ENCODE measurements around the gene SIGLEC15. TPM values are rescaled to one million over a fixed set of nuclear protein-coding genes. Genes with fewer than 3 reads are reported as not detected.
"Not testable (repeated sequence)": the region's sequence is repeated elsewhere in the genome, so short reads cannot be mapped to it uniquely, and the experiment has no call there.

Gene SIGLEC15
- total and polyA plus RNA-seq, 4 donors = 0.17 to 0.42 (median 0.29) TPM

GRCh38 chr18:45847119-45847518 lies 21.6 kb downstream of the SIGLEC15 start:
- no peaks in the 10 kb centered on the region for H3K27me3 ChIP-seq (ENCODE audit: control insufficient read depth in 4 of 4, insufficient read depth in 4 of 4, low read length in 3 of 4)

GRCh38 chr18:45848643-45849042 lies 23.2 kb downstream of the SIGLEC15 start:
- H3K4me1 ChIP-seq (ENCODE audit: control insufficient read depth in 4 of 4, insufficient read depth in 4 of 4, low read length in 3 of 4) = peaks cover 0 to 16% (median 9%) of the 10 kb centered on the region in 4 donors
- not testable (repeated sequence) for H3K27me3 ChIP-seq (ENCODE audit: control insufficient read depth in 4 of 4, insufficient read depth in 4 of 4, low read length in 3 of 4); DNase-seq (ENCODE audit: low spot score); H3K9me3 ChIP-seq (ENCODE audit: control insufficient read depth in 4 of 4, low read length in 3 of 4); H3K4me3 ChIP-seq (ENCODE audit: low read depth in 1 of 3, low read length in 3 of 3); H3K9ac ChIP-seq (ENCODE audit: low read depth in 1 of 2, low read length in 2 of 2); H3K27ac ChIP-seq (ENCODE audit: low read depth in 1 of 2, low read length in 2 of 2)
- 97% methylated on average over 13 of the region's 13 CpGs for WGBS
- H3K36me3 ChIP-seq (ENCODE audit: control insufficient read depth in 4 of 4, insufficient read depth in 3 of 4, low read depth in 1 of 4, low read length in 3 of 4) = peaks cover 0 to 17% (median 11%) of the 10 kb centered on the region in 4 donors

More at GRCh38 chr18:45847119-45847518, 21.6 kb downstream of the SIGLEC15 start:
- 72% methylated on average over 3 of the region's 3 CpGs for WGBS
- peaks cover 0 to 10% (median 7%) of the 10 kb centered on the region in 4 donors for H3K4me1 ChIP-seq (ENCODE audit: control insufficient read depth in 4 of 4, insufficient read depth in 4 of 4, low read length in 3 of 4)
- H3K36me3 ChIP-seq (ENCODE audit: control insufficient read depth in 4 of 4, insufficient read depth in 3 of 4, low read depth in 1 of 4, low read length in 3 of 4) = peaks cover 0 to 8% (median 6%) of the 10 kb centered on the region in 4 donors
- no peak for DNase-seq (ENCODE audit: low spot score)
- H3K9me3 ChIP-seq (ENCODE audit: control insufficient read depth in 4 of 4, low read length in 3 of 4) = no peaks in the 10 kb centered on the region
- H3K9ac ChIP-seq (ENCODE audit: low read depth in 1 of 2, low read length in 2 of 2) = no peak overlapping the region
- no peak for TF ChIP-seq ATF3 (IDR thresholded peaks at IDR 0.05)
- no peak for TF ChIP-seq REST (IDR thresholded peaks at IDR 0.05)
- TF ChIP-seq ZBTB33 (IDR thresholded peaks at IDR 0.05) = no peak
- TF ChIP-seq RAD21 (IDR thresholded peaks at IDR 0.05) = no peak
- TF ChIP-seq GABPA (IDR thresholded peaks at IDR 0.05 in 1 of 2, conservative IDR thresholded peaks at IDR 0.05 in 1 of 2) = no peak
- TF ChIP-seq SP1 (IDR thresholded peaks at IDR 0.05) = no peak
- H3K4me3 ChIP-seq (ENCODE audit: low read depth in 1 of 3, low read length in 3 of 3) = no peak overlapping the region
- H3K27ac ChIP-seq (ENCODE audit: low read depth in 1 of 2, low read length in 2 of 2) = no peak overlapping the region

- Histone ChIP-seq H3K27ac (ENCODE audit: low read depth in 1 of 2, low read length in 2 of 2) (no peak overlapping the region), H3K36me3 (ENCODE audit: control insufficient read depth in 4 of 4, insufficient read depth in 3 of 4, low read depth in 1 of 4, low read length in 3 of 4) (peaks cover 0 to 19% (median 17%) of the 10 kb centered on the region in 4 donors), H3K4me3 (ENCODE audit: low read depth in 1 of 3, low read length in 3 of 3) (no peak overlapping the region), H3K9me3 (ENCODE audit: control insufficient read depth in 4 of 4, low read length in 3 of 4) (no peaks in the 10 kb centered on the region), H3K9ac (ENCODE audit: low read depth in 1 of 2, low read length in 2 of 2) (no peak overlapping the region), H3K4me1 (ENCODE audit: control insufficient read depth in 4 of 4, insufficient read depth in 4 of 4, low read length in 3 of 4) (peaks cover 0 to 16% (median 9%) of the 10 kb centered on the region in 4 donors), H3K27me3 (ENCODE audit: control insufficient read depth in 4 of 4, insufficient read depth in 4 of 4, low read length in 3 of 4) (no peaks in the 10 kb centered on the region)
- TF ChIP-seq TAF1 (conservative IDR thresholded peaks at IDR 0.05) (no peak), SP1 (IDR thresholded peaks at IDR 0.05) (no peak), ZBTB33 (IDR thresholded peaks at IDR 0.05) (no peak), HNF4G (IDR thresholded peaks at IDR 0.05) (no peak), REST (IDR thresholded peaks at IDR 0.05) (no peak), NR2F2 (IDR thresholded peaks at IDR 0.05) (no peak), ATF3 (IDR thresholded peaks at IDR 0.05) (no peak), EGR1 (IDR thresholded peaks at IDR 0.05; ENCODE audit: low read depth in 2 of 2) (no peak)
- no peak for DNase-seq (ENCODE audit: low spot score)
- WGBS = 93% methylated on average over 7 of the region's 7 CpGs
These were observed 24.1 kb downstream of the SIGLEC15 start for GRCh38 chr18:45849529-45849928.

Data from liver (tissue), 9 donors.